HCT116 (cell line): ENCODE measurements around the gene TBC1D25. TPM values are rescaled to one million over a fixed set of nuclear protein-coding genes. Genes with fewer than 3 reads are reported as not detected.

Experiments used
- ATAC-seq: fragments of 200-7000 bp; cut with Tn5 transposase; 2 replicates; pipeline ENCODE4 v1.9.1; 2020; ENCODE audit warnings: mild to moderate bottlenecking, moderate library complexity
- BruUV-seq: library from RNA; stranded (reverse); fragments of 400-500 nt; replicated peaks from 2 replicates; lab custom pipeline; 2021; lab: Mats Ljungman, UMichigan
- CTCF ChIA-PET: fragments of 300-600 bp; sonication (Branson Sonifier 250); formaldehyde crosslinking; loops from one replicate; lab custom pipeline; 2021; ENCODE audit warnings: antibody characterized with exemption; lab: Charles Lee
- POLR2A ChIA-PET: fragments of 300-600, 350-600 bp; sonication (Branson Sonifier 250); formaldehyde crosslinking; loops from one replicate; lab custom pipeline; 2021; ENCODE audit warnings: antibody characterized with exemption; lab: Charles Lee
- RAD21 ChIA-PET, 2 experiments: fragments of 300-600 bp; sonication (Branson Sonifier 250); formaldehyde crosslinking; loops; one replicate each; lab custom pipeline; 2023; ENCODE audit warnings: low total read pairs in 2 of 2; ENCODE audit not compliant: uncharacterized antibody in 2 of 2, unreplicated experiment in 2 of 2, low non-redundant PET in 1 of 2; lab: Charles Lee
- DNase-seq: peaks from one replicate; pipeline ENCODE4 v3.0.0-alpha.2; 2010; ENCODE audit warnings: low read depth, low spot score
- H2AFZ ChIP-seq: fragments of 200-600 bp; shearing (Covaris generic), sonication (generic); 2 replicates; pipeline ENCODE4 v1.6.1; 2017; ENCODE audit warnings: low read depth, mixed run types, mixed read lengths, antibody characterized with exemption, low read length; ENCODE audit not compliant: poor library complexity, severe bottlenecking
- H3K27ac ChIP-seq: 2 replicates; pipeline ENCODE4 v1.5.1; 2012; ENCODE audit warnings: low read depth, low read length
- H3K27me3 ChIP-seq: fragments of 200-600 bp; sonication (generic); 2 replicates; pipeline ENCODE4 v1.6.1; 2016; ENCODE audit warnings: mixed run types, low read length, mixed read lengths; ENCODE audit not compliant: insufficient read depth
- H3K36me3 ChIP-seq, 2 experiments: fragments of 200-500 bp in 1 of 2; fragments of 200-600 bp in 1 of 2; sonication (Bioruptor generic) in 1 of 2; sonication (generic) in 1 of 2; 2 replicates each; pipeline versions ENCODE4 v1.5.1 to v1.6.1; 2014 to 2016; ENCODE audit warnings: low read length in 2 of 2, inconsistent platforms in 1 of 2, mixed read lengths in 1 of 2, mixed run types in 1 of 2; ENCODE audit not compliant: insufficient read depth in 2 of 2, control insufficient read depth in 1 of 2
- H3K4me1 ChIP-seq, 2 experiments: fragments of 200-600 bp in 1 of 2; sonication (generic) in 1 of 2; 2 replicates each; pipeline versions ENCODE4 v1.5.1 to v1.6.1; 2012 to 2017; ENCODE audit warnings: low read length in 2 of 2, inconsistent platforms in 1 of 2, mild to moderate bottlenecking in 1 of 2, mixed read lengths in 1 of 2, mixed run types in 1 of 2, moderate library complexity in 1 of 2; ENCODE audit not compliant: insufficient read depth in 2 of 2, control insufficient read depth in 1 of 2
- H3K4me2 ChIP-seq: fragments of 200-600 bp; sonication (generic); 2 replicates; pipeline ENCODE4 v1.6.1; 2017; ENCODE audit warnings: mixed run types, low read length, mixed read lengths
- H3K4me3 ChIP-seq, 2 experiments: fragments of 200-600 bp in 1 of 2; sonication (generic) in 1 of 2; replicated peaks in 1 of 2; 2 replicates each; pipeline ENCODE4 v1.5.1; 2011 to 2016; ENCODE audit warnings: low read length in 2 of 2, control low read depth in 1 of 2, low read depth in 1 of 2, mild to moderate bottlenecking in 1 of 2, mixed read lengths in 1 of 2, mixed run types in 1 of 2
- H3K79me2 ChIP-seq: fragments of 200-600 bp; sonication (generic); 2 replicates; pipeline ENCODE4 v1.6.1; 2017; ENCODE audit warnings: mild to moderate bottlenecking, mixed run types, low read length, moderate library complexity, mixed read lengths; ENCODE audit not compliant: insufficient read depth
- H3K9ac ChIP-seq: fragments of 200-600 bp; sonication (generic); 2 replicates; pipeline ENCODE4 v1.6.1; 2016; ENCODE audit warnings: low read length, mixed read lengths
- H3K9me2 ChIP-seq: fragments of 200-600 bp; sonication (generic), shearing (Covaris generic); 2 replicates; pipeline ENCODE4 v1.6.1; 2017; ENCODE audit warnings: mixed run types, mild to moderate bottlenecking, moderate library complexity; ENCODE audit not compliant: insufficient read depth
- H3K9me3 ChIP-seq, 2 experiments: fragments of 200-500 bp in 1 of 2; fragments of 200-600 bp in 1 of 2; sonication (Bioruptor generic) in 1 of 2; sonication (generic) in 1 of 2; 2 replicates each; pipeline ENCODE4 v1.6.1; 2014 to 2017; ENCODE audit warnings: low read length in 2 of 2, mixed read lengths in 2 of 2, inconsistent platforms in 1 of 2, low read depth in 1 of 2, mild to moderate bottlenecking in 1 of 2, mixed run types in 1 of 2, moderate library complexity in 1 of 2; ENCODE audit not compliant: control insufficient read depth in 1 of 2, insufficient read depth in 1 of 2
- H4K20me1 ChIP-seq: fragments of 200-600 bp; sonication (generic), shearing (Covaris generic); 2 replicates; pipeline ENCODE4 v1.6.1; 2017; ENCODE audit warnings: mixed run types, mild to moderate bottlenecking, moderate library complexity; ENCODE audit not compliant: insufficient read depth
- CBX3 ChIP-seq: IDR thresholded peaks from 2 replicates; pipeline ENCODE4 v1.6.1; 2012; ENCODE audit warnings: low read depth
- CEBPB ChIP-seq: IDR thresholded peaks from 2 replicates; pipeline ENCODE4 v1.6.1; 2012; ENCODE audit warnings: low read depth
- EGR1 ChIP-seq: IDR thresholded peaks from 2 replicates; pipeline ENCODE4 v1.6.1; 2012; ENCODE audit warnings: low read depth
- EZH2 ChIP-seq: fragments of 200-600 bp; sonication (generic); IDR thresholded peaks from 2 replicates; pipeline ENCODE4 v1.6.1; 2017; ENCODE audit warnings: antibody characterized with exemption, mixed run types
- EZH2phosphoT487 ChIP-seq: fragments of 200-600 bp; IDR thresholded peaks from 2 replicates; pipeline ENCODE4 v1.6.1; 2018; ENCODE audit warnings: antibody characterized with exemption, borderline replicate concordance
- MAX ChIP-seq: IDR thresholded peaks from 2 replicates; pipeline ENCODE4 v1.6.1; 2012
- POLR2A ChIP-seq: IDR thresholded peaks from 2 replicates; pipeline ENCODE4 v1.7.0; 2011; ENCODE audit warnings: borderline replicate concordance; ENCODE audit not compliant: insufficient read depth, insufficient read length; ENCODE audit errors: extremely low read depth
- POLR2AphosphoS5 ChIP-seq: IDR thresholded peaks from 2 replicates; pipeline ENCODE4 v1.6.1; 2011; ENCODE audit warnings: mild to moderate bottlenecking, low read depth, low read length, moderate library complexity
- RAD21 ChIP-seq: IDR thresholded peaks from 2 replicates; pipeline ENCODE4 v1.6.1; 2012; ENCODE audit warnings: low read depth, mild to moderate bottlenecking
- SIN3A ChIP-seq: IDR thresholded peaks from 2 replicates; pipeline ENCODE4 v1.6.1; 2012; ENCODE audit warnings: low read depth
- YY1 ChIP-seq: IDR thresholded peaks from 2 replicates; pipeline ENCODE4 v1.6.1; 2011; ENCODE audit warnings: low read length, low read depth, moderate library complexity, mild to moderate bottlenecking; ENCODE audit not compliant: insufficient replicate concordance; ENCODE audit errors: extremely low read depth
- ZFX ChIP-seq: fragments of 450-650 bp; IDR thresholded peaks from 2 replicates; pipeline ENCODE4 v1.6.1; 2017
- ZNF274 ChIP-seq: fragments of 200-500 bp; sonication (Bioruptor generic); IDR thresholded peaks from 2 replicates; pipeline ENCODE4 v1.6.1; 2014; ENCODE audit warnings: mild to moderate bottlenecking, low read depth, low read length, inconsistent platforms
- intact Hi-C: fragments of 100-400 bp; cut with micrococcal nuclease; formaldehyde crosslinking; loops from 2 replicates; pipeline ENCODE4 v1.10.0; 2022
- total RNA-seq: library from RNA; stranded (reverse); gene quantifications from one replicate; pipeline ENCODE4 v1.2.1, GENCODE V29; 2021; ENCODE audit not compliant: unreplicated experiment
- TF ChIP-seq, protein P1 (sequence below): IDR thresholded peaks from 2 replicates; pipeline ENCODE4 v1.6.1; 2011; ENCODE audit warnings: mild to moderate bottlenecking, low read length, moderate library complexity; ENCODE audit not compliant: insufficient replicate concordance; ENCODE audit errors: extremely low read depth
- TF ChIP-seq, protein P2 (sequence below): IDR thresholded peaks from 2 replicates; pipeline ENCODE4 v1.6.1; 2012
- TF ChIP-seq, protein P3 (sequence below), 3 experiments: fragments of 200-600 bp in 1 of 3; sonication (generic) in 1 of 3; IDR thresholded peaks in 2 of 3; conservative IDR thresholded peaks in 1 of 3; 2 replicates each; pipeline ENCODE4 v1.5.1; 2012 to 2017; ENCODE audit warnings: low read depth in 2 of 3, low read length in 2 of 3, antibody characterized with exemption in 1 of 3, borderline replicate concordance in 1 of 3, control low read depth in 1 of 3, mild to moderate bottlenecking in 1 of 3, mixed read lengths in 1 of 3, mixed run types in 1 of 3, moderate library complexity in 1 of 3; ENCODE audit not compliant: insufficient read depth in 1 of 3

TBC1D25 gene
- total RNA-seq, 1 experiment from 2014 or later = 10.5 TPM

DNA sequence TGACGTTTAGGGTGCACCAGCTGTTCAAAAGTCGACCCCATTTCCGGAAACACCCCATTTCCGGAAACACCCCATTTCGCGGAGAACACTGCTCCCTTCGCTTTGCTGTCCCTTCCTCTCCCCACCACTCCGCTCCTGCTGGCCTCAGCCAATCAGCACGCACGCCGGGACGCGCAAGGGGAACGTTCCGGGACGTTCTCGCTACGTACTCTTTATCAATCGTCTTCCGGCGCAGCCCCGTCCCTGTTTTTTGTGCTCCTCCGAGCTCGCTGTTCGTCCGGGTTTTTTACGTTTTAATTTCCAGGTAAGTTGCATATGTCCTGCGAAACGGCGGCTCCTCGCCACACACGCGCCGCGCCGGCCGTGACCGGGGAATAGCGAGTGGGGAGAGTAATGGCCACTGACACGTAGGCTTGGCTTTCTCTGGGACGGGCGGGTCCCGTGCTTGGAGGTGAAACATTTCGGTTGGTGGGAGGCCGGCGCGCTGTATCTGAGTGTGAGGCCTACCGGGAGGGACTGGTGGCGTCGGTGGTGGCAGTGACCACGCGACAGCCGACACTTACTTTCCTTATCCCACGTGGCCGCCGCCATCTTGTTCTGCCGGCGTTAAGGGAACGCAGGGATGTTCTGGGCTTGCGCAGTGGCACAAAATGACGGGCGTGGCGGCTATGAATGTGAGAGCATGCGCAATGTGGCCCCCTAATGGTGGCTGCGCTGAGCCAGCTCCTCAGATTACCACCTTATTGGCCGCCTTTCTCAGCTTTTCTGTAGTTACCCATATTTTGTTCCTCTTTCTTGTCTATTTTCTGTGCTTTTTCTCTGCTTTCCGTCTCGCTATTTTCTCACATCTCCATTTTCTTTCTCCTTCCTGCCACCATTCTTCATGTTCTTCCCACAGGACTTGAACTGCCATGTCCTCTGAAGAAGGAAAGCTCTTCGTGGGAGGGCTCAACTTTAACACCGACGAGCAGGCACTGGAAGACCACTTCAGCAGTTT lies 35.1 kb downstream of the TBC1D25 start, which contains the start of gene RBM3:
Gene RBM3 (plus strand): TSS at position 215 of the 997 bp plus-strand sequence. CDS start 697 bp downstream, at position 912.
- intact Hi-C loops = loop anchor here (2.0 to 10.0 kb wide), 2 partner anchors 36 to 100 kb away; partner anchors contain the start of genes FTSJ1, SLC38A5 and TBC1D25
- ChIA-PET CTCF (no interaction called here), RAD21 (interaction anchor here in 1 of 2 experiments (0.6 kb wide), 1 partner anchor 35 kb away, joined by 3 read pairs; the partner anchor contains the start of gene TBC1D25), POLR2A (interaction anchor here (0.9 to 1.7 kb wide), 3 partner anchors 9 to 35 kb away, joined by 3 to 6 read pairs (median 4); partner anchors contain the start of gene TBC1D25)
- H3K27me3 ChIP-seq = no peaks in the 10 kb centered on the region
- H3K27ac ChIP-seq = peak within 1 kb of the TSS; percentile 95
- peak within 1 kb of the TSS; percentile 82 for H3K4me2 ChIP-seq
- H3K9me2 ChIP-seq = no peaks in the 10 kb centered on the region
- peaks cover 22 to 34% of the 10 kb centered on the region in 2 experiments; a peak in 3 of 4 replicates for H3K36me3 ChIP-seq
- peaks cover 27% of the 10 kb centered on the region for H3K79me2 ChIP-seq
- H2AFZ ChIP-seq = no peak within 1 kb of the TSS
- ATAC-seq (peak; percentile 96), DNase-seq (peak; percentile 77)
- peaks cover 5 to 14% of the 10 kb centered on the region in 2 experiments for H3K4me1 ChIP-seq
- peak within 1 kb of the TSS; percentile 98 for H3K9ac ChIP-seq
- peak within 1 kb of the TSS; percentile 84 to 90 for H3K4me3 ChIP-seq
- H3K9me3 ChIP-seq = no peaks in the 10 kb centered on the region
- H4K20me1 ChIP-seq = no peaks in the 10 kb centered on the region
- BruUV-seq = TSS peak; percentile 68
- TF ChIP-seq EGR1 = no peak
- TF ChIP-seq EZH2 = no peak
- TF ChIP-seq, protein P1, sequence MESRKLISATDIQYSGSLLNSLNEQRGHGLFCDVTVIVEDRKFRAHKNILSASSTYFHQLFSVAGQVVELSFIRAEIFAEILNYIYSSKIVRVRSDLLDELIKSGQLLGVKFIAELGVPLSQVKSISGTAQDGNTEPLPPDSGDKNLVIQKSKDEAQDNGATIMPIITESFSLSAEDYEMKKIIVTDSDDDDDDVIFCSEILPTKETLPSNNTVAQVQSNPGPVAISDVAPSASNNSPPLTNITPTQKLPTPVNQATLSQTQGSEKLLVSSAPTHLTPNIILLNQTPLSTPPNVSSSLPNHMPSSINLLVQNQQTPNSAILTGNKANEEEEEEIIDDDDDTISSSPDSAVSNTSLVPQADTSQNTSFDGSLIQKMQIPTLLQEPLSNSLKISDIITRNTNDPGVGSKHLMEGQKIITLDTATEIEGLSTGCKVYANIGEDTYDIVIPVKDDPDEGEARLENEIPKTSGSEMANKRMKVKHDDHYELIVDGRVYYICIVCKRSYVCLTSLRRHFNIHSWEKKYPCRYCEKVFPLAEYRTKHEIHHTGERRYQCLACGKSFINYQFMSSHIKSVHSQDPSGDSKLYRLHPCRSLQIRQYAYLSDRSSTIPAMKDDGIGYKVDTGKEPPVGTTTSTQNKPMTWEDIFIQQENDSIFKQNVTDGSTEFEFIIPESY = no peak
- no peak for TF ChIP-seq RAD21
- no peak for TF ChIP-seq MAX
- TF ChIP-seq CEBPB = no peak
- TF ChIP-seq, protein P2, sequence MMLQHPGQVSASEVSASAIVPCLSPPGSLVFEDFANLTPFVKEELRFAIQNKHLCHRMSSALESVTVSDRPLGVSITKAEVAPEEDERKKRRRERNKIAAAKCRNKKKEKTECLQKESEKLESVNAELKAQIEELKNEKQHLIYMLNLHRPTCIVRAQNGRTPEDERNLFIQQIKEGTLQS = no peak
- TF ChIP-seq, protein P3, sequence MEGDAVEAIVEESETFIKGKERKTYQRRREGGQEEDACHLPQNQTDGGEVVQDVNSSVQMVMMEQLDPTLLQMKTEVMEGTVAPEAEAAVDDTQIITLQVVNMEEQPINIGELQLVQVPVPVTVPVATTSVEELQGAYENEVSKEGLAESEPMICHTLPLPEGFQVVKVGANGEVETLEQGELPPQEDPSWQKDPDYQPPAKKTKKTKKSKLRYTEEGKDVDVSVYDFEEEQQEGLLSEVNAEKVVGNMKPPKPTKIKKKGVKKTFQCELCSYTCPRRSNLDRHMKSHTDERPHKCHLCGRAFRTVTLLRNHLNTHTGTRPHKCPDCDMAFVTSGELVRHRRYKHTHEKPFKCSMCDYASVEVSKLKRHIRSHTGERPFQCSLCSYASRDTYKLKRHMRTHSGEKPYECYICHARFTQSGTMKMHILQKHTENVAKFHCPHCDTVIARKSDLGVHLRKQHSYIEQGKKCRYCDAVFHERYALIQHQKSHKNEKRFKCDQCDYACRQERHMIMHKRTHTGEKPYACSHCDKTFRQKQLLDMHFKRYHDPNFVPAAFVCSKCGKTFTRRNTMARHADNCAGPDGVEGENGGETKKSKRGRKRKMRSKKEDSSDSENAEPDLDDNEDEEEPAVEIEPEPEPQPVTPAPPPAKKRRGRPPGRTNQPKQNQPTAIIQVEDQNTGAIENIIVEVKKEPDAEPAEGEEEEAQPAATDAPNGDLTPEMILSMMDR (IDR thresholded peaks at IDR 0.05 in 2 of 3, conservative IDR thresholded peaks at IDR 0.05 in 1 of 3; ENCODE audit: borderline replicate concordance in 1 of 3, insufficient read depth in 1 of 3, low read depth in 2 of 3, low read length in 2 of 3) = peak in 2 of 3 experiments; percentile 23 to 26; a peak in 2 of 6 replicates
- TF ChIP-seq ZFX = no peak
- no peak for TF ChIP-seq ZNF274
- TF ChIP-seq SIN3A = no peak
- peak; percentile 81 for TF ChIP-seq POLR2AphosphoS5
- TF ChIP-seq EZH2phosphoT487 = no peak
- peak; percentile 91 for TF ChIP-seq YY1
- TF ChIP-seq POLR2A = peak; percentile 34
- no peak for TF ChIP-seq CBX3
